Activated CD8-positive, alpha-beta memory T cell treated with anti-CD3 and anti-CD28 coated beads, Interleukin-2, amount 10 ng/mL, durations not matched to agents 7 days and 5 days (primary cell): ENCODE data around the gene PCAT7. TPM values are rescaled to one million over a fixed set of nuclear protein-coding genes. Genes with fewer than 3 reads are reported as not detected.
"Not testable (repeated sequence)": the region's sequence is repeated elsewhere in the genome, so short reads cannot be mapped to it uniquely, and the experiment has no call there.

Experiments used
- ATAC-seq: fragments of 150-1000 bp; cut with Tn5 transposase; one replicate; pipeline ENCODE4 v1.10.0; 2021; ENCODE audit warnings: moderate library complexity
- CTCF ChIA-PET: fragments of 350-600 bp; sonication (Branson Sonifier 250); formaldehyde crosslinking; loops from one replicate; lab custom pipeline; 2021; ENCODE audit warnings: antibody characterized with exemption; lab: Charles Lee
- DNase-seq: peaks from one replicate; pipeline ENCODE4 v3.0.0-alpha.2; 2020
- H3K27ac Mint-ChIP-seq: one replicate; pipeline ENCODE4 v1.8.0; 2021; ENCODE audit warnings: mild to moderate bottlenecking, mixed read lengths
- H3K27me3 Mint-ChIP-seq: one replicate; pipeline ENCODE4 v1.8.0; 2021; ENCODE audit warnings: mixed read lengths
- H3K36me3 Mint-ChIP-seq: one replicate; pipeline ENCODE4 v1.8.0; 2021; ENCODE audit warnings: mild to moderate bottlenecking, mixed read lengths
- H3K4me1 Mint-ChIP-seq: one replicate; pipeline ENCODE4 v1.8.0; 2021; ENCODE audit warnings: mixed read lengths
- H3K4me3 Mint-ChIP-seq: one replicate; pipeline ENCODE4 v1.8.0; 2021; ENCODE audit warnings: mild to moderate bottlenecking, moderate library complexity, mixed read lengths
- H3K9me3 Mint-ChIP-seq: one replicate; pipeline ENCODE4 v1.8.0; 2022; ENCODE audit warnings: low read depth, mixed read lengths
- total RNA-seq, 2 experiments: library from RNA; stranded (reverse); gene quantifications; one replicate each; pipeline ENCODE4 v1.2.3, GENCODE V29; 2021

PCAT7 gene
- total RNA-seq, 2 experiments from 2014 or later: not detected

- no peak overlapping the region for H3K4me3 Mint-ChIP-seq
- DNase-seq (no peak), ATAC-seq (no peak)
- no peaks in the 10 kb centered on the region for H3K36me3 Mint-ChIP-seq
- no peaks in the 10 kb centered on the region for H3K9me3 Mint-ChIP-seq
- no peaks in the 10 kb centered on the region for H3K4me1 Mint-ChIP-seq
- peaks cover 24% of the 10 kb centered on the region for H3K27me3 Mint-ChIP-seq
- CTCF ChIA-PET: no interaction called here
- H3K27ac Mint-ChIP-seq: no peak overlapping the region
Measured at GRCh38 chr9:94534901-94535300, 20.0 kb upstream of the PCAT7 start.

- H3K4me1 Mint-ChIP-seq: no peaks in the 10 kb centered on the region
Measured at GRCh38 chr9:94538908-94539307, 16.0 kb upstream of the PCAT7 start.

DNA sequence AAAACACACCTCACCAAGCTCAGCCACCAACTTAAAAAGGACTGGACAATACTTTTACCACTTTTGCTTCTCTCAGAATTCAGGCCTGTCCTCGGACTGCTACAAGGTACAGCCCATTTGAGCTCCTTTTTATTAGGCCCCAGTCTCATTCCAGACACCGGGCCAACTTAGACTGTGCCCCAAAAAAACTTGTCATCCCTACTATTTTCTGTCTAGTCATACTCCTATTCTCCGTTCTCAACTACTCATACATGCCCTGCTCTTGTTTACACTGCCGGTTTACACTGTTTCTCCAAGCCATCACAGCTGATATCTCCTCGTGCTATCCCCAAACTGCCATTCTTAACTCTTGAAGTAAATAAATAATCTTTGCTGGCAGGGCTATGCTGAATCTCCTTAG, 10.5 kb upstream of the PCAT7 start:
- H3K4me1 Mint-ChIP-seq, CTCF ChIA-PET, ATAC-seq, H3K36me3 Mint-ChIP-seq, DNase-seq, H3K4me3 Mint-ChIP-seq, H3K9me3 Mint-ChIP-seq, H3K27ac Mint-ChIP-seq: not testable (repeated sequence)
- H3K27me3 Mint-ChIP-seq: peaks cover 34% of the 10 kb centered on the region

More at GRCh38 chr9:94538908-94539307, 16.0 kb upstream of the PCAT7 start:
- no peaks in the 10 kb centered on the region for H3K9me3 Mint-ChIP-seq
- H3K36me3 Mint-ChIP-seq: no peaks in the 10 kb centered on the region
- no peak overlapping the region for H3K27ac Mint-ChIP-seq
- DNase-seq (no peak), ATAC-seq (no peak)
- peaks cover 20% of the 10 kb centered on the region for H3K27me3 Mint-ChIP-seq
- CTCF ChIA-PET: no interaction called here
- no peak overlapping the region for H3K4me3 Mint-ChIP-seq

DNA sequence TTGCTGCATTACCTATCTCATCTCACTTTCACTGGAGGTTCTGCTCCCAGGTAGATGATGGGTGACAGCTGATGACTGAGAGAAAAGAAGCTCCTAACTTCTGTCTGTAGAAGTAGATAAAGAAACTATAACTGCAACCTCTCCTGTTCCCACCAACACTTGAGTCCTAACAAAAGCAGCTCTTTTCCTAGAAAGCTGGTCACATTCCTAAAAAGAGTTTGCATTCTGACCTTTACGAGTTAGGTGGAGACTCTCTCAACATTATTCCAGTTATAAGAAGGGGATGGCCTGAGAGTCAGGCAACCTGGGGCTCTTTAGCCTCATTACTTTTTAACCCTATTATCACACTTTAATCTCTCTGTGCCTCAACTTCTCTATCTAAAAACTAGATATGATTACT, 8.9 kb upstream of the PCAT7 start:
- H3K27ac Mint-ChIP-seq: no peak overlapping the region
- peaks cover 39% of the 10 kb centered on the region for H3K27me3 Mint-ChIP-seq
- CTCF ChIA-PET: no interaction called here
- DNase-seq: no peak
- H3K36me3 Mint-ChIP-seq: no peaks in the 10 kb centered on the region
- no peaks in the 10 kb centered on the region for H3K9me3 Mint-ChIP-seq
- no peaks in the 10 kb centered on the region for H3K4me1 Mint-ChIP-seq
- no peak overlapping the region for H3K4me3 Mint-ChIP-seq
- no peak for ATAC-seq

GRCh38 chr9:94553029-94553938, 1.6 kb upstream of the PCAT7 start:
- Mint-ChIP-seq H3K9me3 (no peaks in the 10 kb centered on the region), H3K27me3 (peaks cover 55% of the 10 kb centered on the region), H3K27ac (no peak overlapping the region), H3K4me1 (no peaks in the 10 kb centered on the region), H3K36me3 (no peaks in the 10 kb centered on the region), H3K4me3 (no peak overlapping the region)
- ATAC-seq (no peak), DNase-seq (no peak)
- CTCF ChIA-PET: no interaction called here

DNA sequence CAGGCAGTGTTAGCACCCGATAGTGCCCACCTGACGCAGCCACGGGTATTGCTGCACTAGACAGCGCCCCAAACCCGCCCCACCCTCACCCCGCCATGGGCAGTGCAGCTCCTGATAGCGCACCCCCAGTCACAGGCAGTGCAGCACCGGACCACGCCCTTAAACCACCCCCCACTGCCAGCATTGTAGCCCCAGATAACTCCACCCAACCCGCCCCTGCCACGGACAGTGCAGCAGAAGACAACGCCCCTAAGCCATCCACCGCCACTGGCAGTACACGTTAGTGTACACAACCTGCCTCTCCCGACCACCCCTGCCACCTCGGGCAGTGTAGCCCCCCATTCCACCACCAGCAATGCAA, 825 bp upstream of the PCAT7 start:
- CTCF ChIA-PET: interaction anchor here (0.8 kb wide), 1 partner anchor 577 kb away, joined by 3 read pairs; no protein-coding TSS in a partner anchor
- no peak overlapping the region for H3K4me3 Mint-ChIP-seq

DNA sequence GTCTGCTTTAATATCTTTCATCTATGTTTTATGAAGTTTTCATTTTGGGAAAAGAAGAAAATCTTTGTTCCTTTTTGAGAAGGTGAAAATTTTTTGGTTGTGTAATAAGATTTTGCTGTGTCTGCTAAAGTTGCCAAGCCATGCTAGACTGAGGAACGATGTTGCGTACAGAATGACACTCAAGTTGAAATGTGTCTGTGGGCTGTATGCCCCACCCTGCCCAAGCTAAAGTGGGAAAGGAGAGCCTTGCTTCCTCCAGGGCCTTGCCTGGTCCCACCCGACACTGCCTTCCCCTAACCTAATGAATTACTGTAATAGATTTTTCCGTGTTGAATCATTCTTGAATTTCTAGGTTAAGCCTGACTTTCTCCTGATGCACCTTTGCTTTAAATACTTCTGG, 2.5 kb downstream of the PCAT7 start:
- ATAC-seq: no peak
- CTCF ChIA-PET: no interaction called here
- Mint-ChIP-seq H3K4me1 (no peaks in the 10 kb centered on the region), H3K36me3 (no peaks in the 10 kb centered on the region), H3K9me3 (no peaks in the 10 kb centered on the region), H3K27ac (no peak overlapping the region), H3K4me3 (no peak overlapping the region), H3K27me3 (peaks cover 25% of the 10 kb centered on the region)
- no peak for DNase-seq

More for the DNA sequence above, 825 bp upstream of the PCAT7 start:
- no peaks in the 10 kb centered on the region for H3K4me1 Mint-ChIP-seq
- peaks cover 50% of the 10 kb centered on the region for H3K27me3 Mint-ChIP-seq
- H3K36me3 Mint-ChIP-seq: no peaks in the 10 kb centered on the region
- no peaks in the 10 kb centered on the region for H3K9me3 Mint-ChIP-seq
- ATAC-seq: no peak
- DNase-seq: no peak
- no peak overlapping the region for H3K27ac Mint-ChIP-seq

GRCh38 chr9:94560237-94560636, 5.4 kb downstream of the PCAT7 start:
- no peak for DNase-seq
- CTCF ChIA-PET: no interaction called here
- Mint-ChIP-seq H3K36me3 (no peaks in the 10 kb centered on the region), H3K4me3 (no peak overlapping the region), H3K27ac (no peak overlapping the region), H3K4me1 (no peaks in the 10 kb centered on the region), H3K27me3 (peaks cover 25% of the 10 kb centered on the region), H3K9me3 (no peaks in the 10 kb centered on the region)
- ATAC-seq: no peak

- no peaks in the 10 kb centered on the region for H3K9me3 Mint-ChIP-seq
- H3K27ac Mint-ChIP-seq: no peak overlapping the region
- DNase-seq: no peak
- CTCF ChIA-PET: no interaction called here
- no peaks in the 10 kb centered on the region for H3K4me1 Mint-ChIP-seq
- H3K4me3 Mint-ChIP-seq: no peak overlapping the region
- no peak for ATAC-seq
- peaks cover 6% of the 10 kb centered on the region for H3K27me3 Mint-ChIP-seq
- H3K36me3 Mint-ChIP-seq: no peaks in the 10 kb centered on the region
Measured at GRCh38 chr9:94563548-94563947, 8.7 kb downstream of the PCAT7 start.

DNA sequence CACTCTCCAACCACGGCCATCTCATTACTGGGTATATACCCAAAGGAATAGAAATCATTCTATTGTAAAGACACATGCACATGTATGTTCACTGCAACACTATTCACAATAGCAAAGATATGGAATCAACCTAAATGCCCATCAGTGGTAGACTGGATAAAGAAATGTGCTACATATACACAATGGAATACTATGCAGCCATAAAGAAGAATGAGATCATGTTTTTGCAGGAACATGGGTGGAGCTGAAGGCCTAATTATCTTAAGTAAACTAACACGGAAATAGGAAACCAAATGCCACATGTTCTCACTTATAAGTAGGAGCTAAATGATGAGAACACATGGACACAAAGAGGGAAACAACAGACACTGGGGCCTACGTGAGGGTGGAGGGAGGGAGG, 9.4 kb downstream of the PCAT7 start:
- H3K36me3 Mint-ChIP-seq, H3K4me1 Mint-ChIP-seq, H3K27ac Mint-ChIP-seq, H3K9me3 Mint-ChIP-seq, H3K27me3 Mint-ChIP-seq, ATAC-seq, H3K4me3 Mint-ChIP-seq, DNase-seq, CTCF ChIA-PET: not testable (repeated sequence)

- ATAC-seq (no peak), DNase-seq (no peak)
- no peaks in the 10 kb centered on the region for H3K4me1 Mint-ChIP-seq
- CTCF ChIA-PET: no interaction called here
- no peak overlapping the region for H3K27ac Mint-ChIP-seq
- H3K4me3 Mint-ChIP-seq: no peak overlapping the region
- H3K27me3 Mint-ChIP-seq: peaks cover 6% of the 10 kb centered on the region
- H3K9me3 Mint-ChIP-seq: no peaks in the 10 kb centered on the region
- no peaks in the 10 kb centered on the region for H3K36me3 Mint-ChIP-seq
Measured at GRCh38 chr9:94566550-94566949, 11.7 kb downstream of the PCAT7 start.

- no peak for DNase-seq
- CTCF ChIA-PET: interaction anchor here (0.7 kb wide), 1 partner anchor 941 kb away, joined by 4 read pairs; no protein-coding TSS in a partner anchor
- H3K27me3 Mint-ChIP-seq: peaks cover 6% of the 10 kb centered on the region
Measured at GRCh38 chr9:94567271-94567670, 12.4 kb downstream of the PCAT7 start.

GRCh38 chr9:94568250-94568889, 13.5 kb downstream of the PCAT7 start:
- Mint-ChIP-seq H3K27me3 (peaks cover 9% of the 10 kb centered on the region), H3K4me3 (no peak overlapping the region), H3K27ac (no peak overlapping the region), H3K36me3 (no peaks in the 10 kb centered on the region), H3K9me3 (no peaks in the 10 kb centered on the region), H3K4me1 (no peaks in the 10 kb centered on the region)
- CTCF ChIA-PET: interaction anchor here (0.7 kb wide), 1 partner anchor 940 kb away, joined by 4 read pairs; no protein-coding TSS in a partner anchor
- no peak for DNase-seq
- ATAC-seq: no peak

More at GRCh38 chr9:94567271-94567670, 12.4 kb downstream of the PCAT7 start:
- Mint-ChIP-seq H3K27ac (no peak overlapping the region), H3K36me3 (no peaks in the 10 kb centered on the region), H3K4me1 (no peaks in the 10 kb centered on the region), H3K4me3 (no peak overlapping the region), H3K9me3 (no peaks in the 10 kb centered on the region)
- ATAC-seq: no peak
